Skeletal muscle tissue (tissue), 4 donors: ENCODE data around the gene RYR3. TPM values are rescaled to one million over a fixed set of nuclear protein-coding genes. Genes with fewer than 3 reads are reported as not detected.
"Not testable (repeated sequence)": the region's sequence is repeated elsewhere in the genome, so short reads cannot be mapped to it uniquely, and the experiment has no call there.

ENCODE experiments used
- H3K27ac ChIP-seq: one replicate; pipeline ENCODE4 v1.7.0; 2013; ENCODE audit warnings: mild to moderate bottlenecking, low read depth, low read length, inconsistent platforms
- H3K27me3 ChIP-seq, 3 donors: one replicate each; pipeline ENCODE4 v1.7.0; 2013; ENCODE audit warnings: low read length in 3 of 3; ENCODE audit not compliant: control insufficient read depth in 3 of 3, insufficient read depth in 3 of 3
- H3K36me3 ChIP-seq, 3 donors: one replicate each; pipeline ENCODE4 v1.7.0; 2013; ENCODE audit warnings: low read length in 3 of 3; ENCODE audit not compliant: control insufficient read depth in 3 of 3, insufficient read depth in 3 of 3
- H3K4me1 ChIP-seq, 3 donors: one replicate each; pipeline ENCODE4 v1.7.0; 2013; ENCODE audit warnings: low read length in 3 of 3, mild to moderate bottlenecking in 3 of 3; ENCODE audit not compliant: control insufficient read depth in 3 of 3, insufficient read depth in 3 of 3
- H3K4me3 ChIP-seq, 3 donors: one replicate each; pipeline ENCODE4 v1.7.0; 2013; ENCODE audit warnings: low read length in 3 of 3
- H3K9ac ChIP-seq, 3 donors: one replicate each; pipeline ENCODE4 v1.7.0; 2013; ENCODE audit warnings: low read length in 3 of 3, mild to moderate bottlenecking in 3 of 3, moderate library complexity in 2 of 3, low read depth in 1 of 3
- H3K9me3 ChIP-seq, 3 donors: one replicate each; pipeline ENCODE4 v1.7.0; 2013; ENCODE audit warnings: low read length in 3 of 3; ENCODE audit not compliant: control insufficient read depth in 3 of 3
- total RNA-seq: library from RNA; depleted of rRNA; stranded (reverse); fragments of >200 nt; gene quantifications from one replicate; pipeline ENCODE4 v1.2.3, GENCODE V29; 2014
- donor health status: Osteomylitis.

The RYR3 gene
- total RNA-seq, 1 donor from 2014 or later: 50.6 TPM

GRCh38 chr15:33794453-33794852 is 483.7 kb downstream of the RYR3 start:
- H3K4me1 ChIP-seq: peaks cover 0 to 7% (median 0%) of the 10 kb centered on the region in 3 donors
- no peaks in the 10 kb centered on the region for H3K36me3 ChIP-seq
- no peak overlapping the region for H3K27ac ChIP-seq
- H3K4me3 ChIP-seq: no peak overlapping the region
- no peaks in the 10 kb centered on the region for H3K27me3 ChIP-seq
- no peak overlapping the region for H3K9ac ChIP-seq
- no peaks in the 10 kb centered on the region for H3K9me3 ChIP-seq

- no peaks in the 10 kb centered on the region for H3K27me3 ChIP-seq
- no peak overlapping the region for H3K27ac ChIP-seq
- H3K4me3 ChIP-seq: no peak overlapping the region
- H3K9me3 ChIP-seq: no peaks in the 10 kb centered on the region
- no peaks in the 10 kb centered on the region for H3K36me3 ChIP-seq
- H3K4me1 ChIP-seq: peaks cover 0 to 7% (median 0%) of the 10 kb centered on the region in 3 donors
- H3K9ac ChIP-seq: no peak overlapping the region
These were observed 484.3 kb downstream of the RYR3 start for GRCh38 chr15:33795070-33795469.

- Histone ChIP-seq H3K36me3 (no peaks in the 10 kb centered on the region), H3K4me1 (peaks cover 6 to 13% (median 9%) of the 10 kb centered on the region in 3 donors), H3K9me3 (no peaks in the 10 kb centered on the region), H3K9ac (no peak overlapping the region), H3K27ac (no peak overlapping the region), H3K4me3 (no peak overlapping the region), H3K27me3 (no peaks in the 10 kb centered on the region)
These were observed 486.9 kb downstream of the RYR3 start for GRCh38 chr15:33797651-33798050.

GRCh38 chr15:33801954-33802353 is 491.2 kb downstream of the RYR3 start:
- no peaks in the 10 kb centered on the region for H3K27me3 ChIP-seq

GRCh38 chr15:33807665-33808064 is 496.9 kb downstream of the RYR3 start:
- Histone ChIP-seq H3K4me1 (peaks cover 2 to 4% (median 3%) of the 10 kb centered on the region in 3 donors), H3K27me3 (no peaks in the 10 kb centered on the region), H3K9ac (no peak overlapping the region), H3K9me3 (no peaks in the 10 kb centered on the region), H3K27ac (no peak overlapping the region), H3K36me3 (peaks cover 0 to 8% (median 2%) of the 10 kb centered on the region in 3 donors), H3K4me3 (no peak overlapping the region)

More at GRCh38 chr15:33801954-33802353, 491.2 kb downstream of the RYR3 start:
- Histone ChIP-seq H3K4me3 (no peak overlapping the region), H3K27ac (no peak overlapping the region), H3K36me3 (no peaks in the 10 kb centered on the region), H3K9ac (no peak overlapping the region), H3K4me1 (peaks cover 9 to 11% (median 9%) of the 10 kb centered on the region in 3 donors), H3K9me3 (no peaks in the 10 kb centered on the region)

GRCh38 chr15:33808720-33809457 is 498.1 kb downstream of the RYR3 start:
- peaks cover 0 to 12% (median 10%) of the 10 kb centered on the region in 3 donors for H3K36me3 ChIP-seq
- no peaks in the 10 kb centered on the region for H3K27me3 ChIP-seq
- no peaks in the 10 kb centered on the region for H3K4me1 ChIP-seq
- no peak overlapping the region for H3K4me3 ChIP-seq
- H3K9ac ChIP-seq: no peak overlapping the region
- no peak overlapping the region for H3K27ac ChIP-seq
- no peaks in the 10 kb centered on the region for H3K9me3 ChIP-seq

- H3K9me3 ChIP-seq: no peaks in the 10 kb centered on the region
- peaks cover 0 to 12% (median 10%) of the 10 kb centered on the region in 3 donors for H3K36me3 ChIP-seq
- no peak overlapping the region for H3K9ac ChIP-seq
- no peaks in the 10 kb centered on the region for H3K4me1 ChIP-seq
- H3K4me3 ChIP-seq: no peak overlapping the region
- no peaks in the 10 kb centered on the region for H3K27me3 ChIP-seq
- H3K27ac ChIP-seq: no peak overlapping the region
These were observed 499.4 kb downstream of the RYR3 start for GRCh38 chr15:33810073-33810595.

GRCh38 chr15:33810806-33811205 is 500.0 kb downstream of the RYR3 start:
- Histone ChIP-seq H3K4me1 (no peaks in the 10 kb centered on the region), H3K4me3 (no peak overlapping the region), H3K27me3 (no peaks in the 10 kb centered on the region), H3K36me3 (peaks cover 0 to 12% (median 10%) of the 10 kb centered on the region in 3 donors), H3K9me3 (no peaks in the 10 kb centered on the region), H3K27ac (no peak overlapping the region), H3K9ac (no peak overlapping the region)

- no peaks in the 10 kb centered on the region for H3K4me1 ChIP-seq
- H3K9ac ChIP-seq: no peak overlapping the region
- peaks cover 0 to 18% (median 15%) of the 10 kb centered on the region in 3 donors for H3K36me3 ChIP-seq
- H3K27ac ChIP-seq: no peak overlapping the region
- H3K27me3 ChIP-seq: no peaks in the 10 kb centered on the region
- no peaks in the 10 kb centered on the region for H3K9me3 ChIP-seq
- H3K4me3 ChIP-seq: no peak overlapping the region
These were observed 503.1 kb downstream of the RYR3 start for GRCh38 chr15:33813891-33814290.

- not testable (repeated sequence) for H3K27me3 ChIP-seq, H3K27ac ChIP-seq, H3K4me1 ChIP-seq, H3K4me3 ChIP-seq, H3K9ac ChIP-seq, H3K9me3 ChIP-seq
- H3K36me3 ChIP-seq: peaks cover 0 to 12% (median 9%) of the 10 kb centered on the region in 3 donors
These were observed 508.7 kb downstream of the RYR3 start for GRCh38 chr15:33819499-33819898.
